HG03565 (cell line): Measurements from ENCODE around the gene NLN.
"Not testable (repeated sequence)": the region's sequence is repeated elsewhere in the genome, so short reads cannot be mapped to it uniquely, and the experiment has no call there.

Experiments
- ATAC-seq: cut with Tn5 transposase; IDR thresholded peaks from one replicate; pipeline ENCODE4 v1.9.1; 2021; ENCODE audit warnings: mild to moderate bottlenecking, moderate library complexity; ENCODE audit not compliant: unreplicated experiment

NLN gene

GRCh38 chr5:65828022-65828896 is 106.3 kb downstream of the NLN start:
- no peak for ATAC-seq

- no peak for ATAC-seq
Measured at GRCh38 chr5:65830856-65831255, 108.9 kb downstream of the NLN start.

- ATAC-seq = no peak
Measured at GRCh38 chr5:65831276-65831675, 109.3 kb downstream of the NLN start.

GRCh38 chr5:65832152-65832551 is 110.1 kb downstream of the NLN start:
- no peak for ATAC-seq

GRCh38 chr5:65832603-65833228 is 110.7 kb downstream of the NLN start:
- no peak for ATAC-seq

DNA sequence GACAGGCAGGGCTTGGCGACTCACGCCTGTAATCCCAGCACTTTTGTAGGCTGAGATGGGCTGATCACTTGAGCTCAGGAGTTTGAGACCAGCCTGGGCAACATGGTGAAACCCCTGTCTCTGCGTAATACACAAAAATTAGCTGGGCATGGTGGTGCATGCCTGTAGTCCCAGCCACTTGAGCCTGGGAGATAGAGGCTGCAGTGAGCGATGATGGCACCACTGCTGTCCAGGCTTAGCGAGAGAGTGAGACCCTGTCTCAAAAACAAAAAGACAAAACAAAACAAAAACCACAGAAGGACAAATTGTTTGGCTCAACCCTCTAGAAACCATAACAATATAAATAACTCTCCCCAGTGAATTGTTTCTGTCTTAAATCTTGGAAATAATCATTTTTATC is 111.8 kb downstream of the NLN start:
- ATAC-seq = no peak

GRCh38 chr5:65834306-65834705 is 112.3 kb downstream of the NLN start:
- no peak for ATAC-seq

DNA sequence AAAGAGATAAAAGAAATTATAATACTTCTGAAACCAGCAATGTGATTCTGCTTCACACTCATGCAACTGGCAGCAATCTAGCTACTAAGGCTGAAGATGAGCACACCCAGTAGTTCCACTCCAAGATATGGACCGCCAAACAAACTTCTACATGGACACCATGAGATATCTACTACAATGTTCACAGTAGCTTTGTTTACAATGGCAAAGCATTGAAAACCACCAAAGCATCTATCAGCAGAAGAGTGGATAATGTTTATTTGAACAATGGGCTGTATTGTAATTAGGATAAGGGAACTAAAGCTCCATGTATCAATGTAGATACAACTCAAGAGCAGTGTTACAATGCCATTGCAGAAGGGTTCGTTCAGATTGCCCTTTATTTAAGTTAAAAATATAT is 113.2 kb downstream of the NLN start:
- no peak for ATAC-seq

DNA sequence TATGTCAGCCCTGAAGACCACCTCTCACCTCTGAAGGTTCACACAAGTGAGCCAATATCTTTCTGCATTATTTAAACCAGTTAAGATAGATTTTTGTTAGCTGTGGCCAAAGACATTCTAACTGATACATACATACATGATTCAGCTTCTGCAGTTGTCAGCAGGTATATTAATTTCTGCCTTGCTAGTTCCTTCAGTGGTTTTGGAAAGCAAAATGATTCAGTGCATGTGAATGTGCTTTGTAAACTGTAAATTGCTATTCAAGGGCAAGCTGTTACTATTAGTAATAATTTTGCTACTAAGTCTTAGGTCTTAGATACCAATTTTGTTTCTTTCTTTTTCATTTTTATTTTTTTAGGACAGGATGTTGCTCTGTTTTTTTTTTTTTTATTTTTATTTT is 115.1 kb downstream of the NLN start:
- ATAC-seq = no peak

DNA sequence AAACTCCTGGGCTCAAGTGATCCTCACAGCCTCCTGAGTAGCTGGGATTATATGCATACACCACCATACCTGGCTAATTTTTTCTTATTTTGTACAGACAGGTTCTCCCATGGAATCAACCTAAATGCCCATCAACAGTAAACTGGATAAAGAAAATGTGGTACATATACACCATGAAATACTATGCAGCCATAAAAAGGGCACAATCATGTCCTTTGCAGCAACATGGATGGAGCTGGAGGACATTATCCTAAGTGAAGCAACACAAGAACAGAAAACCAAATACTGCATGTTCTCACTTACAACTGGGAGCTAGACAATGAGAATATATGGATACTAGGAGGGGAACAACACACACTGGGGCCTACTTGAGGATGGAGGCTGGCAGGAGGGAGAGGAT is 117.2 kb downstream of the NLN start:
- ATAC-seq = not testable (repeated sequence)

DNA sequence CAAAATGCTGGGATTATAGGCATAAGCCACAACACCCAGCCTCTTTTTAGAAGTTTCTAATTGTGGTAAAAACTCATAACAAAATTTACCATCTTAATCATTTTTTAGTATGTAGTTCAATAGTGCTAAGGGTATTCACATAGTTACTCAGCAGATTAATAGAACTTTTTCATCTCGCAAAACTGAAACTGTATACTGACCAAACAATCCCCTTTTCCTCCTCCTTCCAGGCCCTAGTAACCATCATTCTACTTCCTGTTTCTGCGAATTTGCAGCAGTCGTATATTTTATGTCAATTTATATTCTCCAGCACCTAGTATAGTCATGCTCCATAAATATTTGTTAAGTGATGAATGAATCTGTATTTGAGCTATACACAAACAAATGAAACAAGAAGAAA is 118.1 kb downstream of the NLN start:
- no peak for ATAC-seq

GRCh38 chr5:65844763-65845162 is 122.8 kb downstream of the NLN start:
- ATAC-seq = not testable (repeated sequence)

- ATAC-seq = no peak
Measured at GRCh38 chr5:65846101-65846500, 124.1 kb downstream of the NLN start.

GRCh38 chr5:65847019-65847418 is 125.0 kb downstream of the NLN start:
- not testable (repeated sequence) for ATAC-seq

GRCh38 chr5:65849918-65850317 is 127.9 kb downstream of the NLN start:
- ATAC-seq = not testable (repeated sequence)

DNA sequence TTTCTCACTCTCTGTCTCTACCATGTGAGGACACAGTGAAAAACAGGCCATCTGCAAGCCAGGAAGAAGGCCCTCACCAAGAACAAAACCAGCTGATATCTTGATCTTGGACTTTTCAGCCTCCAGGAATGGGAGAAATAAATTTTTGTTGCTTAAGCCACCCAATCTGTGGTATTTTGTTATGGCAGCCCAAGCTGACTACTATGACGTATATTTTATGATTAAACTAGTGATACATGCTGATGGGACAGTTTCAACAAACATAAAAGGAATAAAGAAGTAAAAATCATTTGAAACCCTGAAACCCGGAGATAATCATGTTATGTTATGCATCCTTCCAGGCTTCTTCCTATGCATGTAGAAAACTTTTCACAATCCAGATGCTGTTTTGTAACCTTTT is 132.9 kb downstream of the NLN start:
- no peak for ATAC-seq

- ATAC-seq = no peak
Measured at GRCh38 chr5:65855766-65856315, 133.8 kb downstream of the NLN start.

DNA sequence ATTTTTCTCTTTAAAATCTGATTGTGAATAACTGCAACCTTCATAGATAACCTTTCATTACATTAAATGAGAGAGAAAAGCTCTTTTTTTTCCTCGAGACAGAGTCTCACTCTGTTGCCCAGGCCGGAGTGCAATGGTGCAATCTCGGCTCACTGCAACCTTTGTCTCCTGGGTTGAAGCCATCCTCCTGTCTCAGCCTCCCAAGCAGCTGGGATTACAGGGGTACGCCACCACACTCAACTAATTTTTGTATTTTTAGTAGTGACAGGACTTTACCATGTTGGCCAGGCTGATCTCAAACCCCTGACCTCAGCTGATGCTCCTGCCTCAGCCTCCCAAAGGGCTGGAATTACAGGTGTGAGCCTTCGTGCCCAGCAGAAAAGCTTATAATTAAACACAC is 134.5 kb downstream of the NLN start:
- ATAC-seq = no peak

DNA sequence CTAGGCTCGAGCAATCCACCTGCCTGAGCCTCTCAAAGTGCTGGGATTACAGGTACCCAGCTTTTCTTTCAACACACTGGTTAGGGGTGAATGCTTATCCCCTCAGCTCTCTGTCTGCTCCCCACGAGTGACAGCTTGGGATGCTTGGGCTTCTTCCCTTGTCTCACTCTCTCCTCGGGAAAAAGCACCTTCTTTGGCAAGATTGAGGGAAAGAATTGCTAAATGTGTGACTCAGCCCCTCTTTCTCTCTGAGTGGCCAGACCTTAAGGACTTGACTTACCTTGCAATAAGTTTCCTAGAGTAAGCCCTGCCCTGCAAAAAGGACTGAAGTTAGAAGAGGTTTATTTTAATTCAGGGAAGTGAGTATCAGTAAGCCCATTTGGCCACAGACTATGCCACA is 136.3 kb downstream of the NLN start:
- no peak for ATAC-seq

- ATAC-seq = no peak
Measured at GRCh38 chr5:65861830-65862241, 139.8 kb downstream of the NLN start.

- no peak for ATAC-seq
Measured at GRCh38 chr5:65862384-65862783, 140.4 kb downstream of the NLN start.

- no peak for ATAC-seq
Measured at GRCh38 chr5:65863747-65864146, 141.7 kb downstream of the NLN start.
